HCT116 (cell line): Measurements from ENCODE around the gene SSR1.

Source experiments
- EZH2 ChIP-seq: fragments of 200-600 bp; sonication (generic); IDR thresholded peaks from 2 replicates; pipeline ENCODE4 v1.6.1; 2017; ENCODE audit warnings: antibody characterized with exemption, mixed run types
- JUND ChIP-seq: IDR thresholded peaks from 2 replicates; pipeline ENCODE4 v1.6.1; 2012
- POLR2A ChIP-seq: IDR thresholded peaks from 2 replicates; pipeline ENCODE4 v1.7.0; 2011; ENCODE audit warnings: borderline replicate concordance; ENCODE audit not compliant: insufficient read depth, insufficient read length; ENCODE audit errors: extremely low read depth
- POLR2AphosphoS5 ChIP-seq: IDR thresholded peaks from 2 replicates; pipeline ENCODE4 v1.6.1; 2011; ENCODE audit warnings: mild to moderate bottlenecking, low read depth, low read length, moderate library complexity
- SIN3A ChIP-seq: IDR thresholded peaks from 2 replicates; pipeline ENCODE4 v1.6.1; 2012; ENCODE audit warnings: low read depth
- SP1 ChIP-seq: IDR thresholded peaks from 2 replicates; pipeline ENCODE4 v1.6.1; 2012; ENCODE audit warnings: low read depth
- ZFX ChIP-seq: fragments of 450-650 bp; IDR thresholded peaks from 2 replicates; pipeline ENCODE4 v1.6.1; 2017
- TF ChIP-seq, protein P1 (sequence below), 3 experiments: fragments of 200-600 bp in 1 of 3; sonication (generic) in 1 of 3; IDR thresholded peaks in 2 of 3; conservative IDR thresholded peaks in 1 of 3; 2 replicates each; pipeline ENCODE4 v1.5.1; 2012 to 2017; ENCODE audit warnings: low read depth in 2 of 3, low read length in 2 of 3, antibody characterized with exemption in 1 of 3, borderline replicate concordance in 1 of 3, control low read depth in 1 of 3, mild to moderate bottlenecking in 1 of 3, mixed read lengths in 1 of 3, mixed run types in 1 of 3, moderate library complexity in 1 of 3; ENCODE audit not compliant: insufficient read depth in 1 of 3

DNA sequence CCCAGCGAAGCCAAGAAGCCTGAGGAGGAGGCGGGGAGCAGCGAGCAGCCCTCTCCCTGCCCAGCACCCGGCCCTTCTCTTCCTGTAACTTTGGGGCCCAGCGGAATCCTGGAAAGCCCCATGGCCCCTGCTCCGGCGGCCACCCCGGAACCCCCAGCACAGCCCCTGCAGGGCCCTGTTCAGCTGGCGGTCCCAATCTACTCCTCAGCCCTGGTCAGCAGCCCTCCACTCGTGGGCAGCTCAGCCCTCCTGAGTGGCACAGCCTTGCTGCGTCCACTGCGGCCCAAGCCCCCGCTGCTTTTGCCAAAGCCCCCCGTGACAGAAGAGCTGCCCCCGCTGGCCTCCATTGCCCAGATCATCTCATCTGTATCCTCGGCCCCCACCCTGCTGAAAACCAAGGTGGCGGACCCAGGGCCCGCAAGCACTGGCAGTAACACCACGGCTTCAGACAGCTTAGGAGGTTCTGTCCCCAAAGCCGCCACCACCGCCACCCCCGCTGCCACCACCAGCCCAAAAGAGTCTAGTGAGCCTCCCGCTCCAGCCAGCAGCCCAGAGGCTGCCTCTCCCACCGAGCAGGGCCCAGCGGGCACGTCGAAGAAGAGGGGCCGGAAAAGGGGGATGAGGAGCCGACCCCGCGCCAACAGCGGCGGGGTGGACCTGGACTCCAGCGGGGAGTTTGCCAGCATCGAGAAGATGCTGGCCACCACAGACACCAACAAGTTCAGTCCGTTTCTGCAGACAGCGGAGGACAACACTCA, 81.9 kb downstream of the SSR1 start:
- no peak for TF ChIP-seq JUND
- TF ChIP-seq, protein P1, sequence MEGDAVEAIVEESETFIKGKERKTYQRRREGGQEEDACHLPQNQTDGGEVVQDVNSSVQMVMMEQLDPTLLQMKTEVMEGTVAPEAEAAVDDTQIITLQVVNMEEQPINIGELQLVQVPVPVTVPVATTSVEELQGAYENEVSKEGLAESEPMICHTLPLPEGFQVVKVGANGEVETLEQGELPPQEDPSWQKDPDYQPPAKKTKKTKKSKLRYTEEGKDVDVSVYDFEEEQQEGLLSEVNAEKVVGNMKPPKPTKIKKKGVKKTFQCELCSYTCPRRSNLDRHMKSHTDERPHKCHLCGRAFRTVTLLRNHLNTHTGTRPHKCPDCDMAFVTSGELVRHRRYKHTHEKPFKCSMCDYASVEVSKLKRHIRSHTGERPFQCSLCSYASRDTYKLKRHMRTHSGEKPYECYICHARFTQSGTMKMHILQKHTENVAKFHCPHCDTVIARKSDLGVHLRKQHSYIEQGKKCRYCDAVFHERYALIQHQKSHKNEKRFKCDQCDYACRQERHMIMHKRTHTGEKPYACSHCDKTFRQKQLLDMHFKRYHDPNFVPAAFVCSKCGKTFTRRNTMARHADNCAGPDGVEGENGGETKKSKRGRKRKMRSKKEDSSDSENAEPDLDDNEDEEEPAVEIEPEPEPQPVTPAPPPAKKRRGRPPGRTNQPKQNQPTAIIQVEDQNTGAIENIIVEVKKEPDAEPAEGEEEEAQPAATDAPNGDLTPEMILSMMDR (IDR thresholded peaks at IDR 0.05 in 2 of 3, conservative IDR thresholded peaks at IDR 0.05 in 1 of 3; ENCODE audit: borderline replicate concordance in 1 of 3, insufficient read depth in 1 of 3, low read depth in 2 of 3, low read length in 2 of 3), result no peak
- TF ChIP-seq POLR2AphosphoS5, result no peak
- no peak for TF ChIP-seq EZH2
- no peak for TF ChIP-seq POLR2A
- TF ChIP-seq SIN3A, result no peak
- no peak for TF ChIP-seq SP1
- no peak for TF ChIP-seq ZFX
